NCI-H146 treated with DMSO at 0.1 percent for 48 hours (cell line): Measurements from ENCODE around the gene DHX34.

Experiments used
- DNase-seq: peaks from one replicate; lab custom pipeline; 2025; ENCODE audit not compliant: unreplicated experiment; lab: John Stamatoyannopoulos, UW

DHX34 gene

DNA sequence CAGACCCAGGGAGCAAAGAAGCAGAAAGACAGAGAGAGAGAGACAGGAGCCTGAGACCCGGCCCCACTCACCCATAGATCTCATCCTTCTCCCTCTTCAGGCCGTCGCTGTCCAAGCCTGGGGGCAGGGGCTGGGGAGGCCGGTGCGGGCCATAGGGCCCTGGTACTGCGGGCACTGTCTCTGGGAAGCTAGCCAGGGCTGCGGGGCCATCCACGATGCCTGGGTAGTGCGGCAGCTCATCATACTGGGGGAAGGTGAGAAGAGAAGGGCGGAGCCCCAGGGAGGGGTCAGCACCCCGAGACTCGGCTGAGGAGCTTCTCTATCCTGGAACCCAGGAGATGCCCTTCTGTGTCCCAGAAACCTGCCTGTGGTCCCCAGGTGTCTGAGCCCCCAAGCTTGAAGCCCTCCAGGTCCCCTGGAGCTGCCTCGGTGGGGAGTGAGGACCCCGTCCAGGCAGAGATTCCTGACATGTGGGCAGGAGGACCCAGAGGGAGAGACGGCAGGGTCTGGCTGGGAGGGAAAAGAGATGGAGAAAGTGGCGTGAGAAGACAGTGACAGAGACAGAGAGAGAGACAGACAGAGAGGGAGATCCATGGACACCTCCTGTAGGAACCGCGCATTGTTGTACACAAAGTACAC, 68.1 kb downstream of the DHX34 start:
- DNase-seq, result no peak

GRCh38 chr19:47417746-47418691, 68.9 kb downstream of the DHX34 start:
- no peak for DNase-seq

- no peak for DNase-seq
Observed at GRCh38 chr19:47418692-47419029, 69.5 kb downstream of the DHX34 start.

DNA sequence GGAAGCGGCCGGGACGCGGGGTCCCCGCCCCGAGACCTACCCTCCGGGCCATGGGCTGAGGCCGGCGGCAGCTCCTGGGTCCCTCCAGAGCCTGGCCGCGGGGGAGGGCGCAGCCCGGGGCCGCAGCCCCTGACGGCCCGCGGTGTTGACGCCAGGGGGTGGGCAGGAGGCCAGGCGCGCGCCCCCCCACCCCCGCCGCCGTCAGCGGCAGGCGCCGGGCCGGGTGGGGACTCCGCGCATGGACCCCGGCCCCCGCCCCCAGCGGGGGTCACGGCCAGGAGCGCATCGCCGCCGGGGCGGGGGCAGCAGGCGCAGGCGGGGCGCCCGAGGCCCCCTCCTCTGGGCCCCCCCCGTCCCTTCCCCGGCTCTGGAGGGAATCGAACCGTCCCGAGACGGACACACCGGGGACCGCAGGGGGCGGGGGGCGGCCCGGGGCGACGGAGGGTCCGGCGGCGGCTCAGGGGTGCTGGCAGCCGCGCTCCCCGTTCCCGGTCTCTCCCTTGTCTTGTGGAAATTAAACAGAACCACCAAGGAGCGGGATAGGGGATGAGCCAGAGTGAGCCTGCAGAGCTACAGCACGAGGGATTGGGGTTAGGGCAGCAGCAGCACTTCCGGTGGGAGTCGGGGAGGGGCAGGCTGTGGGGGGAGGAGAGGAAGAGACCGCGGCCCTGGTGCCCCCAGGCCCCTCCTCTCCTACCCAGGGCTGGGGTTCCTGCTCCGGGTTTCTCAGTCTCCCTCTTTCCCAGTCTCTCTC, 70.1 kb downstream of the DHX34 start, which contains the start of gene MEIS3:
Gene MEIS3, minus strand, starts transcription at position 498 of the 754 bp plus-strand sequence. Its CDS starts 446 bp downstream, at position 52.
- no peak for DNase-seq

DNA sequence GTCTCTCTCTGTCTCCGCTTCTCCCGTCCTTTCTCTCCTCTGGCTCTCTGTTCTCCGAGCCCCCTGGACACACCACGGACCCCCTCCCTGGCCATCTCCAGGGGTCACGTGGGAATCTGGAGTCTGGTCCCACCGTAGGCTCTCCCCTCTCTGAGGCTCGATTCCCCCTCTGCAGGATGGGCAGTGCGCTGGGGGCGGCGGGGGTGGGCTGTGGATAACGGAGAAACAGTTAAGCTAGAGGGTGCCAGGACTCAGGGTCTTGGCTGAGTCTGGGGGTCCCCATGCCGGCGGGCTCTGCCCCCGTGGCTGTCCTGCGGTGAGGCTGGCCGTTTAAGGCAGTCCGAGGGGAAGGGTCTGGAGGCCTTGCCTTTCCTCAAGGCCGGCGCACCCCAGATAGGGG, 70.7 kb downstream of the DHX34 start:
- no peak for DNase-seq

DNA sequence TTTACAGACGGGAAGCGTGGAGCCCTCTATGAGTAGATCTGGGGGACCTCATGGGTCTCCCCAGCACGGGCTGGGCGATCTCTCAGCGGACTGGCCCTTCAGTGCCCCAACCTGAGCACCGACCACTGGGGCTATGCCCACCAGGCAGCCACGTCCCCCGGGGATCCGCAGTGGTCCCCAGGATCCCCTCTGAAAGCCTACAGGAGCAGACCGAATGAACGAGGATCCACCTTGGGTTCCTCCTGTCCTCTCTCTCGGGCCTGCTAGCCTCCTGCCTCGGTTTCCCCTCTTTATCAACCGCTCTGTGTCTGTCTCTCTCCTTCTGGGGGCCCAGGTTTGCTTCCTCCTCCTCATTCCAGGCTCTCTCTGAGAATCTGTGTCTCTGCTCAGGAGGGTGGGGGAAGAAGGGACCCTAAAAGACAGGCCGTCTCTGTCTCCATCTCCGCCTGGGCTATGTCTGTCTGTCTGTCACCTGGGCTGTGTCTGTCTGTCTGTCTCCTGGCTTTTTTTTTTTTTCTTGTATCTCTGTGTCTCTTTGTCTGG, 72.2 kb downstream of the DHX34 start:
- no peak for DNase-seq

DNA sequence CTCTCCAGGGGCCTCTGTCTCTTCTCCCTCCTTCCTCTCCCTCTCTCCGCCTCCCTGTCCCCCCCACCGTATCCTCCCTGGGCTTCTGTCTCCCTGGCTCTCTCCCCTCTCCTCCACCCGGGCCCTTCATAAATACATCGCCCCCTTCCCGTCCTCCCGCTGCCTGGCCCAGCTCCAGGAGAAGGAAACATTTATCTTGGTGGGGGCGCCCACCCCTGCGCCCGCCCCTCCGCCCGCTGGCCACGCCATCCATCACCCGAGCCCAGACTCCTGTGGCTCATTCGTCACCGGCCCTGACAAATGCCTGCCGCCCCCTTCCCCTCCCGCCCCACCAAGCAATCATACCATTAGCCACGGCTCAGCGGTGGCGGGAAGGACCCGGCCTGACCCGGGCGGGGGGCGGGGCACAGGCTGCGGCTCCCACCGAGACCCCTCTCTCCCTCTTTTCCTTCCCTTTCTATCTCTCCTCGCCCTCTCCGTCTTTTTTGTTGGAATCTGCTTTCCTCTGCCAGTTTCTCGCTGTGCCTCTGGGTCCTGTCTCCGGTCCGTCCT, 72.8 kb downstream of the DHX34 start:
- peak; percentile 19 for DNase-seq

GRCh38 chr19:47422417-47423163, 73.5 kb downstream of the DHX34 start:
- DNase-seq, result no peak

GRCh38 chr19:47423203-47423882, 74.2 kb downstream of the DHX34 start:
- no peak for DNase-seq

DNA sequence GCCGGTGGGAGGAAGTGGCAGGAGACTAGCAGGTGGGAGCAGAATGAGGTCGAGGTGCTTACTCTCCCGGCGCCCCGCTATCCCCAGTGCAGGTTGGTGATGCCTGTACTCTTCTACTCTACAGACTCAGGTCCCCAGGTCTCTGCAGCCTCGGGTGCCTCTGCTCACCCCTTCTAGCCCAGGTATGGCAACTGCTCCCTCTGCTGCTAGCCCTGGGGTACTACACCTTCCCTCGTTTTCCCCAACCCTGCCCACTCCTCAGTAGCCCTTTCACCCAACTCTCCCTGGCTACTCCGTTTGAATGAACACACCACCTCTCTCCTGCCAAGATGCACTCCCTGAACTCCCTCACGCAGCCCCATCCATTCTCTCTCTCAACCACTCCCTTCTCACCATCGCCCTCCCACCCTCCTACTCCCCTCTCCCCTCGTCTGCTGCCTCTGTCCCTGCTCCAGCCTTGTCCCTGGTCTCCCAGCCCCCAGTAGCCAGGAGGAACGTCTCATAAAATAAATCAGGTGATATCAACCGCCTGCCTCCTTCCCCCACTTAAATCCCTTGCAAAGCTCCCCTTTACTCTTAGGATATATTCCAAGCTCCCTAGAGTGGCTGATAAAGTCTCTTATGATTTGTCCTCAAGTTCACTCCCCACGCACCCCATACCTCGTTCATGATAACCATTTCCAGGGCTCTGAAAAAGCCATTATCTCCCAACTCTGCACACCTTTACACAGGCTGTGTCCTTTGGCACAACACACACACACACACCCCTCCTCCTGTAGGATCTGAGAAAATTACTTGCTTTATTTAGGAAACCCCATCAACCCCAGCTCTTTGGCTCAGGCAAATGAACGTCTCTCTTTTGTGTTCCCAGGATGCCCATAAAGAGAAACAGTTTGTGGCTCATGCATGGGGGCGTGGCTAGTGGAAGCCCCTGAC, 78.4 kb downstream of the DHX34 start:
- peak; percentile 83 for DNase-seq

DNA sequence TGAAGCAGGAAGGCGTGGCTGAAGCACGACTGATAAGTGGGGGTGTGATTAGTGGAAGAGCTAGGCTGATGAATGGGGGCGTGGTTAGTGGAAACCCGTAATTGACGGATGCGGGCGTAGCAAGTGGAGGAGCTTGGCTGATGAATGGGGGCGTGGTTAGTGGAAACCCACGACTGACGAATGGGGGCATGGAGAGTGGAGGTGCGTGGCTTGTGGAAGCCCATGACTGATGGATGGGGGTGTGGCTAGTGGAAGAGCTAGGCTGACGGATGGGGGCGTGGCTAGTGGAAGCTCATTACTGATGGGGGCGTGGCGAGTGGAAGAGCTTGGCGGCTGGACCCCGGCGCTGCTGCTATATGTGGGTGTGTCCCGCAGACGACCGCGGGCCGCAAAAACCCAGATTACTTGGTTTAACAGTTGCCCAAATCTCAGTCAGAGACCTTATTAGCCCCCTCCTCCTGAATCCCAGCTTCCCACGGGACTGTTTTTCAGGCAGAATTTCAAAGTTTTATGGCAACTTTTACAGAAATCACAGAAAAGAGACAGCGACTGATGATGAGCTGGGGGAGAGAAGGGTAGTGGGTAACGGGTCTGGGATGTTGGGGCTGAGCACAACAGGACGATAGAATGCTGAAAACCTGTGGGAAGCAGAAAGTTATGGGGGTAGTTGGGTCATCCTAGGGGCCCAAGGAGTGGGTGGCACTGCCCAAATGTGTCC, 79.2 kb downstream of the DHX34 start:
- DNase-seq, result peak; percentile 97

DNA sequence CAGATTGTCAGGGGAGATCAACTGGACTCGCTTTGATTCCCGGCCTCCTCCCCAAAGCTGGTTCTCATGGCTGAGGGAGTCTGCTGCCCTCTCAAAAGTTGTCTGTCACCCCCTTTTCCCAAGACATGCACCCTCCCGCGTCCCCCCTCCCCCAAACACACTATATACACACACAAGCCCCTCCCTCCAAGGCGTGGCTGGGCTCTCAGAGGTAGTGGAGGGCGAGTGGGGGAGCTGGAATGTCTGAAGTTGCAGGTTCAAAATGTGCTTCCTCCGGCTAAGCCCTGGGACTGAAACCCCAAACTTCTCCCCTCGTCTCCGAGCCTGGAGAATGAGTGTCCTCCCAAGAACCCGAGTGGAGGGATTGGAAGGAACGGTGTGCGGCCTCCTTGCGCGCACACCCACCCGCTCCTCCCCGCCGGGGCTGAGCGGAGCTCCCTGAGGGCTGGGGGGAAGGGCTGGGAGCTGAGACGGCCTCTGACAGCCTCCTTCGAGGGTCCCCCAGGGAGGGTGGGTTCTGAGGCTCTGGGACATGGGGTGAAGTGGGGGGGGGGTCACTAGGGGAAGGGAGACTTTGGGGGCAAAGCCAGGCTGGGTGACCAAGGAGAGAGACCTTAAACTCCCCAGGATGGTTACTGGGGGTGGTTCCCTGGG, 80.2 kb downstream of the DHX34 start:
- no peak for DNase-seq

- peak; percentile 46 for DNase-seq
Observed at GRCh38 chr19:47430041-47430802, 81.1 kb downstream of the DHX34 start.

GRCh38 chr19:47432091-47432490, 83.0 kb downstream of the DHX34 start:
- DNase-seq, result no peak
